Pulmonary artery endothelial cell (primary cell): Measurements from ENCODE around the gene HMOX1. TPM values are rescaled to one million over a fixed set of nuclear protein-coding genes. Genes with fewer than 3 reads are reported as not detected.
"Not testable (repeated sequence)": the region's sequence is repeated elsewhere in the genome, so short reads cannot be mapped to it uniquely, and the experiment has no call there.

ENCODE experiments used
- DNase-seq: peaks from one replicate; pipeline ENCODE4 v3.0.0-alpha.2; 2011; ENCODE audit warnings: low read depth, low spot score
- total RNA-seq: library from RNA; depleted of rRNA; stranded (reverse); fragments of >200 nt; gene quantifications from 2 replicates; pipeline ENCODE4 v1.2.3, GENCODE V29; 2014

The HMOX1 gene
- total RNA-seq, 1 donor from 2014 or later: 49.0 TPM

GRCh38 chr22:35432228-35432905 lies 51.5 kb downstream of the HMOX1 start:
- DNase-seq: no peak

GRCh38 chr22:35434061-35434710 lies 53.3 kb downstream of the HMOX1 start:
- no peak for DNase-seq

- no peak for DNase-seq
These were observed 54.4 kb downstream of the HMOX1 start for GRCh38 chr22:35435201-35435740.

- DNase-seq: no peak
These were observed 55.5 kb downstream of the HMOX1 start for GRCh38 chr22:35436421-35436820.

GRCh38 chr22:35437049-35437448 lies 56.2 kb downstream of the HMOX1 start:
- no peak for DNase-seq

DNA sequence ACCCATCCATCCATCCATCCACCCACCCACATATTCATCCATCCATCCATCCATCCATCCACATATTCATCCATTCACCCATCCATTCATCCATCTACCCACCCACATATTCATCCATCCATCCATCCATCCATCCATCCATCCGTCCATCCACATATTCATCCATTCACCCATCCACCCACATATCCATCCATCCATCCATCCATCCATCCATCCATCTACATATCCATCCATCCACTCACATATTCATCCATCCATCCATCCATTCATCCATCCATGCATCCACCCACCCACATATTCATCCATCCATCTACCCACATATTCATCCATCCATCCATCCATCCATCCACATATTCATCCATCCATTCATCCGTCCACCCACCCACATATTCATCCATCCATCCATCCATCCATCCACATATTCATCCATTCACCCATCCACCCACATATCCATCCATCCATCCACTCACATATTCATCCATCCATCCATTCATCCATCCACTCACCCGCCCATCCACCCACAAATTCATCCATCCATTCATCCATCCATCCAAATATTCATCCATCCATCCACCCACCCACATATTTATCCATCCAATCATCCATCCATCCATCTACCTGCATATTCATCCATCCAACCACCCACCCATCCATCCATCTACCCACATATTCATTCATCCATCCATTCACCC lies 57.9 kb downstream of the HMOX1 start:
- not testable (repeated sequence) for DNase-seq

- no peak for DNase-seq
These were observed 58.4 kb downstream of the HMOX1 start for GRCh38 chr22:35439365-35439717.

GRCh38 chr22:35440129-35440528 lies 59.2 kb downstream of the HMOX1 start:
- DNase-seq: no peak

DNA sequence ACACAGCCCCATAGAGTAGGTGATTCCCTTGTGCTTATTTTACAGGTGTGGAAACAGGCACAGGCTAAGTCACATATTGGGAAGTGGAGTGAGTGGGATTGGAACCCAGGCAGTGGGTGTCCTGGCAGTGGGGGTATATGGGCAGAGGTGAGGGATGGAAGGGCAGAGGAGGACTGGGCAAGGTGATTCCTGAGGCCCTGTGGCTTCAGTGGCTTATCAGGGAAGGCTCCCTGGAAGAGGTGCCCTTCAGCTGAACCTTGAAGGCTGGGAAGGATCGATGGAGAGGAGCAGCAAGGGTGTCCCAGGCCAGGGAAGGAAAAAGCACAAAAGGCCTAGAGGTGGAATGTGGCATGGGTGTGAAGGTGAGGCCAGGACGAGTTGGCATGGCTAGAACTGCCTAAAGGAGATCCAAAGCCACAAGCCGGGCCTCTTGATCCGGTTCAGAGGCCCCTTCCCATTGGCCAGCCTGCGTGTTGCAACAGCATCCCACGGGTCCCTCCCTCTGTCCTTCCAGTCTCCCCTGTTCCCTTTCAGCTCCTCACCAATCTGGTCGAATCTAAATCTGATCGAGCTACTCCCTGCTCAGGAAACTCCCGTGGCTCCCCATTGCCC lies 60.7 kb downstream of the HMOX1 start:
- no peak for DNase-seq

- DNase-seq: no peak
These were observed 61.6 kb downstream of the HMOX1 start for GRCh38 chr22:35442471-35442870.

DNA sequence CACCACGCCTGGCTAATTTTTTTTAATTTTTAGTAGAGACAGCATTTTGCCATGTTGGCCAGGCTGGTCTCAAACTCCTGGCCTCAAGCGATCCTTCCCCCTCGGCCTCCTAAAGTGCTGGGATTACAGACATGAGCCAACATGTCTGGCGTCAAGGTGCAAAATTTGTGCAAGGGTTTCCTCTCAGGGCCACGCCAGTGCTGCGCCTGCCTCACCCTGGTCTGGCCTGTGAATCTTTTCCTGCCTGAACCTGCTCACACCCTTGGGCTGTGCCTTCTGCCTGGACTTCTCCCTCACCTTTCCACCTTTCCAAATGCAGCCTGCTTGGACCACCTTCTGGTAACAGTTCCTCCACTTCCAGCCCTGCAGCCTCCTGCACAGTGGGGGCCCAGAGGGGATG lies 62.4 kb downstream of the HMOX1 start:
- no peak for DNase-seq

Other genes with a start within 250 kb of the HMOX1 start
- gene HMGXB4, start 123.6 kb upstream of the HMOX1 start, total RNA-seq: 17.5 and 21.4 TPM in 2 replicates
- gene TOM1, start 81.2 kb upstream of the HMOX1 start, total RNA-seq: 16.6 and 19.4 TPM in 2 replicates
- 99.3 and 178 TPM in 2 replicates for gene MCM5, start 19.0 kb downstream of the HMOX1 start, total RNA-seq
- gene RASD2, start 159.7 kb downstream of the HMOX1 start, total RNA-seq: not detected in 2 replicates
- gene MB, start 236.2 kb downstream of the HMOX1 start, total RNA-seq: not detected in 2 replicates